Peyer's patch (tissue), 4 donors: Measurements from ENCODE around the gene TYMS. TPM values are rescaled to one million over a fixed set of nuclear protein-coding genes. Genes with fewer than 3 reads are reported as not detected.

Experiments used
- DNase-seq, 3 donors: peaks; one replicate each; pipeline ENCODE4 v3.0.0-alpha.2; 2017 to 2019
- H3K27ac ChIP-seq, 4 donors: fragments of 200-600 bp; sonication (generic); one replicate each; pipeline ENCODE4 v1.5.1; 2016 to 2019
- H3K27me3 ChIP-seq, 2 donors: fragments of 200-600 bp; sonication (generic); one replicate each; pipeline ENCODE4 v1.5.1; 2019
- H3K36me3 ChIP-seq, 3 donors: fragments of 200-600 bp; sonication (generic); one replicate each; pipeline ENCODE4 v1.5.1; 2016 to 2019
- H3K4me1 ChIP-seq, 4 donors: fragments of 200-600 bp; sonication (generic); one replicate each; pipeline ENCODE4 v1.5.1; 2016 to 2019
- H3K4me3 ChIP-seq, 4 donors: fragments of 200-600 bp; sonication (generic); 1 replicate in 3 of 4; 2 replicates in 1 of 4; pipeline ENCODE4 v1.5.1; 2016 to 2019; ENCODE audit warnings: mild to moderate bottlenecking in 1 of 4
- H3K9me3 ChIP-seq, 4 donors: fragments of 200-600 bp; sonication (generic); one replicate each; pipeline ENCODE4 v1.5.1; 2016 to 2019; ENCODE audit warnings: mild to moderate bottlenecking in 1 of 4
- POLR2A ChIP-seq, 2 donors: fragments of 450-650 bp; IDR thresholded peaks; one replicate each; pipeline ENCODE4 v1.5.1; 2017; ENCODE audit warnings: antibody characterized with exemption in 2 of 2, mild to moderate bottlenecking in 2 of 2, moderate library complexity in 2 of 2
- total RNA-seq, 4 donors: library from RNA; depleted of rRNA; stranded (reverse); fragments of >200 nt; gene quantifications; one replicate each; pipeline ENCODE4 v1.1.0, GENCODE V29; 2016
- TF ChIP-seq, protein P1 (sequence below), 6 experiments: fragments of 450-650 bp in 4 of 6; fragments of 200-600 bp in 2 of 6; sonication (generic) in 1 of 6; IDR thresholded peaks; one replicate each; pipeline ENCODE4 v1.5.1; 2017 to 2019; ENCODE audit warnings: antibody characterized with exemption in 6 of 6, mild to moderate bottlenecking in 3 of 6, moderate library complexity in 1 of 6

The TYMS gene
- total RNA-seq, 4 donors from 2014 or later = 6.7 to 71.8 (median 11.7) TPM

DNA sequence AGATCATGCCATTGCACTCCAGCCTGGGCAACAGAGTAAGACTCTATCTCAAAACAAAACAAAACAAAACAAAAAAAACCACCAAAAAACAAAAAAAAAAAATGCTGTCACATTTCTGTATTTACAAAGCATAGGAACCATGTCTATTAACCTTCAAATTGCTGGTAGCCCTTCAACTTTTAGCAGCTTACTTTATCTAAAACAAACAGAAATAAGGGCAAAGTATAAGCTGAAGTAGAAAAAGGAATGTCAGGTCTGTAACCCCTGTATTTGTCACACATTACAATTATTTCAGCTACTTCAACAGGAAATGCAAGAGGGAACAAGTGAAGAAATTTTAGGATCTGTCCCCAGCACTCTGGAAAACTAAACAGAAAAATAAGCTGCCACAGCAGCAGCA is 25.4 kb downstream of the TYMS start:
- no peak for DNase-seq
- Histone ChIP-seq H3K36me3 (peaks cover 0 to 45% (median 0%) of the 10 kb centered on the region in 3 donors), H3K27ac (no peak overlapping the region), H3K4me3 (no peak overlapping the region), H3K27me3 (no peaks in the 10 kb centered on the region), H3K4me1 (no peaks in the 10 kb centered on the region), H3K9me3 (no peaks in the 10 kb centered on the region)
- TF ChIP-seq, protein P1, sequence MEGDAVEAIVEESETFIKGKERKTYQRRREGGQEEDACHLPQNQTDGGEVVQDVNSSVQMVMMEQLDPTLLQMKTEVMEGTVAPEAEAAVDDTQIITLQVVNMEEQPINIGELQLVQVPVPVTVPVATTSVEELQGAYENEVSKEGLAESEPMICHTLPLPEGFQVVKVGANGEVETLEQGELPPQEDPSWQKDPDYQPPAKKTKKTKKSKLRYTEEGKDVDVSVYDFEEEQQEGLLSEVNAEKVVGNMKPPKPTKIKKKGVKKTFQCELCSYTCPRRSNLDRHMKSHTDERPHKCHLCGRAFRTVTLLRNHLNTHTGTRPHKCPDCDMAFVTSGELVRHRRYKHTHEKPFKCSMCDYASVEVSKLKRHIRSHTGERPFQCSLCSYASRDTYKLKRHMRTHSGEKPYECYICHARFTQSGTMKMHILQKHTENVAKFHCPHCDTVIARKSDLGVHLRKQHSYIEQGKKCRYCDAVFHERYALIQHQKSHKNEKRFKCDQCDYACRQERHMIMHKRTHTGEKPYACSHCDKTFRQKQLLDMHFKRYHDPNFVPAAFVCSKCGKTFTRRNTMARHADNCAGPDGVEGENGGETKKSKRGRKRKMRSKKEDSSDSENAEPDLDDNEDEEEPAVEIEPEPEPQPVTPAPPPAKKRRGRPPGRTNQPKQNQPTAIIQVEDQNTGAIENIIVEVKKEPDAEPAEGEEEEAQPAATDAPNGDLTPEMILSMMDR (IDR thresholded peaks at IDR 0.05) = no peak
- TF ChIP-seq POLR2A (IDR thresholded peaks at IDR 0.05) = no peak

DNA sequence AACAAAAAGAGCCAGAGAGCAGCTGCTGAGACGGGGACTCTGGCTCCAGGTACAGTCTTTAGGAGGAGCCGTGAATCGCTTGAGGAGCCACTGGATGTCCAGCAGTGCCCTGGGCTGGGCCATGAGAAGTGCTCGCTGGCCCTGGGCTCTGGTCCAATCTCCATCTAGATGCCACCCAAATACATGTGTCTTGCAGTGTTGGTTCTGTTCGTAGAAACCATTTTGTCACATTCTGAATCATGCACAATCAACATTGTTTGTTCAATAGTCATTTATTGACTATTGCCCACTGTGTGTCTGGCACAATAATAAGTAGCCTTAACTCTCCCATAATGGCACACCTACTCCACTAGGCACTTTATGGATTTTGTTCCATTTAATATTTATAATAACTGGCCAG is 26.1 kb downstream of the TYMS start:
- no peak overlapping the region for H3K4me3 ChIP-seq
- TF ChIP-seq, protein P1 (IDR thresholded peaks at IDR 0.05) = no peak
- no peak for TF ChIP-seq POLR2A (IDR thresholded peaks at IDR 0.05)
- H3K36me3 ChIP-seq = peaks cover 0 to 40% (median 0%) of the 10 kb centered on the region in 3 donors
- no peak overlapping the region for H3K27ac ChIP-seq
- no peaks in the 10 kb centered on the region for H3K9me3 ChIP-seq
- H3K4me1 ChIP-seq = no peaks in the 10 kb centered on the region
- H3K27me3 ChIP-seq = no peaks in the 10 kb centered on the region
- no peak for DNase-seq

DNA sequence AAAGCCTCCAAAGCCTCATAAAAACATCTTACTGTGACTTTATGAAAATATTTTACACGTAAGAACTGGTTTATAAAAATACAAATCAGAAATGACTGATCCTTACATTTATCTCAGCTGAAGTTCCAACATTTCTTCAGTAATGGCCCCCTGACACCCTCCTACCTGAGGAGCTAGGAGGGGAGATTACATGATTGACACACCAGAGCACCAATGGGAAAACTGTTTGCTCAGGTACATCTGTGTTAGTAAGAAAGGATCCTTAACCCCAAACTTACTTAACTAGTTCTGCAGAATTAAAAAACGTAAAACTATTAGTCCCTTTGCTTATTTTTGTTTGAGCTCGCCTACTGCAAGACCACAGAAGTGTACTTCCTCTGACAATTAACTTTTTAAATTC is 28.0 kb downstream of the TYMS start:
- no peak overlapping the region for H3K27ac ChIP-seq

DNA sequence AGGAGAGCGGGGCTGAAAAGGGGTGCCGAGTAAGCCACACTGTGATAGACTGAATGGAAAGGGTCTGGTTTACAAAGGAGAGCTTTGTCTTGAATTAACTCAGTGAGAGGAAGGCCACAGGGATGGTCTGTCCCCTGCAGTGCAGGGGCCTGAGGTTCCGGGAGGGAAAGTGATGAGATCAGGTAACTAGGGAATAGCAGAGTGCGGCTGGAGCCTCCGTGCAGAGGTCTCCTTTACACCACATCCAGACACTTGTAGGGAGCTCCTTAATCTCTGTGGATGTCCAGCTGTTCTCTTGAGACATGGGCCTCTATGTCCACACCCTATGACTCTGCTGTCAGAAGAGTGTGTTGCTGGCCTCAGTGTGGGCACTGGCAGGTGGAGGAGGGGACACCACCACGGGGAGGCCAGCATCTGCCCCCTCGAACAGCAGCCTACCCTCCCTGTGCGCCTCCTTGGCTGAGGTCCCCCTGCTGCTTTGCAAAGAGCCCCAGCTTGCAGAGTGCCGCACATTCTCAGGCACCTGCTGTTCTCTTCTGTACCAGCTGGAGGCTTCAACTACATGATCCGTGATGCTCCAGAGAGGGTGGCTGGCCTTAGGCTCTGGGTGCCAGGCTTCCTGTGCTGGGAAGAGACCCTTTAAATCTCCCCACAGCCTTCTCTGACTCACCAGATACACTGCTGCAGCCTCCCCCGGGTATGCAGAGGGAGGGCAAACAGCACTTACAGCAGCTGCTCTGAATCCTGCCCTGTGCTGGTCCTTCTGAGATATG is 29.1 kb downstream of the TYMS start:
- H3K27ac ChIP-seq = no peak overlapping the region
- TF ChIP-seq, protein P1 (IDR thresholded peaks at IDR 0.05) = no peak
- no peak for TF ChIP-seq POLR2A (IDR thresholded peaks at IDR 0.05)
- peaks cover 0 to 25% (median 0%) of the 10 kb centered on the region in 3 donors for H3K36me3 ChIP-seq

More for the DNA sequence above, 28.0 kb downstream of the TYMS start:
- no peaks in the 10 kb centered on the region for H3K4me1 ChIP-seq
- H3K9me3 ChIP-seq = no peaks in the 10 kb centered on the region
- DNase-seq = no peak
- H3K4me3 ChIP-seq = no peak overlapping the region
- TF ChIP-seq, protein P1 (IDR thresholded peaks at IDR 0.05) = no peak
- TF ChIP-seq POLR2A (IDR thresholded peaks at IDR 0.05) = no peak
- peaks cover 0 to 32% (median 0%) of the 10 kb centered on the region in 3 donors for H3K36me3 ChIP-seq
- H3K27me3 ChIP-seq = no peaks in the 10 kb centered on the region

DNA sequence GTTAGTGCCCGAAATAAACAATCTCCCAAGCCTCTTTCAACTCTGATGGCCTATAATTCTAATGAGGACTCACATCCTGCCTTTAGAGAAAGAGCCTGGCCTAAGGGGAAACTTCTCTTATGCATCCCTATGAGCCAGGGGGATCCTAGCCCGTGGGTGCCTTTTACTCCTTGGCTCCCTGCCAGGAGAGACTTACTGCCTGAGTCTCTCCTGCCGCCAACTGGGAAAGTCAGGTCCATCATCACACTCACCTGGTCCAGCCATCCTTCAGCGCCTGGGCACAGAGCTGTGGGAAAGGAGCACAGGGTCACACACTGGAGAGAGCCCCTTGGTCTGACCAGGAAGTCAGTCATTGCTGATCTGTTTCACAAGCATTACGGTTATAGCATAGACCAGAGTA is 30.9 kb downstream of the TYMS start:
- H3K4me3 ChIP-seq = no peak overlapping the region
- H3K9me3 ChIP-seq = no peaks in the 10 kb centered on the region
- H3K36me3 ChIP-seq = peaks cover 0 to 24% (median 0%) of the 10 kb centered on the region in 3 donors
- DNase-seq = no peak
- TF ChIP-seq POLR2A (IDR thresholded peaks at IDR 0.05) = no peak
- TF ChIP-seq, protein P1 (IDR thresholded peaks at IDR 0.05) = no peak
- no peaks in the 10 kb centered on the region for H3K4me1 ChIP-seq
- H3K27me3 ChIP-seq = no peaks in the 10 kb centered on the region
- H3K27ac ChIP-seq = no peak overlapping the region

More for the DNA sequence above, 29.1 kb downstream of the TYMS start:
- Histone ChIP-seq H3K4me3 (no peak overlapping the region), H3K4me1 (no peaks in the 10 kb centered on the region), H3K9me3 (no peaks in the 10 kb centered on the region), H3K27me3 (no peaks in the 10 kb centered on the region)
- DNase-seq = no peak
